Measurements from ENCODE around the gene COBLL1. TPM values are rescaled to one million over a fixed set of nuclear protein-coding genes. Genes with fewer than 3 reads are reported as not detected.
"Not testable (repeated sequence)": the region's sequence is repeated elsewhere in the genome, so short reads cannot be mapped to it uniquely, and the experiment has no call there.

Gene COBLL1
- total RNA-seq, 1 donor from 2014 or later: 28.2 TPM

DNA sequence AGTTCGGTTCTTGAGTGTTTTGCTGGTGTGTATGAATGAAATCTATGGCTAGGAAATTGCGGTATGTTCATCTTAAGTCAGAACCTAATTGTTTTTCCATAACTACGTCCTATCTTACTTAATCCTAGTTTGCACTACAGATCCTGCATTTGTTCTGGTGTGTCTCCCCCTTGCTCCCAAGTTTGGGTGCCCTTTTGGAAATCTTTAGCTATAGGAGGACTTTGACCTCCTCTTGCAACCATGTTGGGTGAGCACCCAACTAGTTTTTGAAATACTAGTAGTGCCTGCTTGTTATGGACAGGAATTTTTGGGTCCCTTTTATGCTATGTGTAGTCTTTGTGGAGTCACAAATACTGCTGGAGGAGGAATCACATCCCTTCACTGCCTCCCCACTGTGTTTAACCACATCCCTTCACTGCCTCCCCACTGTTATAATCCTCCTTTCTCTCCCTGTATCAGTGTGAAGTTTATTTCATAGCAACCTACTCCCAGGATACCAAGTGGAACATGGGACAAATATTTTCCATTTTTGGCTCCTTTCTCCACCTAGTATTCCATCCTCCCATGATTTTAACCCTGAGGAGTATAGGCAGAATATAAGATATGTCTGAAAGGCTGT lies 26.3 kb upstream of the COBLL1 start:
- no peak overlapping the region for H3K4me3 Mint-ChIP-seq
- TF ChIP-seq, protein P1, sequence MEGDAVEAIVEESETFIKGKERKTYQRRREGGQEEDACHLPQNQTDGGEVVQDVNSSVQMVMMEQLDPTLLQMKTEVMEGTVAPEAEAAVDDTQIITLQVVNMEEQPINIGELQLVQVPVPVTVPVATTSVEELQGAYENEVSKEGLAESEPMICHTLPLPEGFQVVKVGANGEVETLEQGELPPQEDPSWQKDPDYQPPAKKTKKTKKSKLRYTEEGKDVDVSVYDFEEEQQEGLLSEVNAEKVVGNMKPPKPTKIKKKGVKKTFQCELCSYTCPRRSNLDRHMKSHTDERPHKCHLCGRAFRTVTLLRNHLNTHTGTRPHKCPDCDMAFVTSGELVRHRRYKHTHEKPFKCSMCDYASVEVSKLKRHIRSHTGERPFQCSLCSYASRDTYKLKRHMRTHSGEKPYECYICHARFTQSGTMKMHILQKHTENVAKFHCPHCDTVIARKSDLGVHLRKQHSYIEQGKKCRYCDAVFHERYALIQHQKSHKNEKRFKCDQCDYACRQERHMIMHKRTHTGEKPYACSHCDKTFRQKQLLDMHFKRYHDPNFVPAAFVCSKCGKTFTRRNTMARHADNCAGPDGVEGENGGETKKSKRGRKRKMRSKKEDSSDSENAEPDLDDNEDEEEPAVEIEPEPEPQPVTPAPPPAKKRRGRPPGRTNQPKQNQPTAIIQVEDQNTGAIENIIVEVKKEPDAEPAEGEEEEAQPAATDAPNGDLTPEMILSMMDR (conservative IDR thresholded peaks at IDR 0.05): no peak

GRCh38 chr2:164866381-164866780 lies 24.8 kb upstream of the COBLL1 start:
- not testable (repeated sequence) for H3K27ac Mint-ChIP-seq; H3K36me3 Mint-ChIP-seq; H3K27me3 Mint-ChIP-seq; H3K4me3 Mint-ChIP-seq; H3K9me3 Mint-ChIP-seq; H3K4me1 Mint-ChIP-seq (ENCODE audit: unreplicated experiment); DNase-seq (ENCODE audit: extremely low spot score, unreplicated experiment)

More for the DNA sequence above, 26.3 kb upstream of the COBLL1 start:
- H3K9me3 Mint-ChIP-seq: no peaks in the 10 kb centered on the region
- H3K27me3 Mint-ChIP-seq: no peaks in the 10 kb centered on the region
- DNase-seq (ENCODE audit: extremely low spot score, unreplicated experiment): no peak
- no peak overlapping the region for H3K27ac Mint-ChIP-seq
- H3K36me3 Mint-ChIP-seq: no peaks in the 10 kb centered on the region
- peaks cover 8% of the 10 kb centered on the region for H3K4me1 Mint-ChIP-seq (ENCODE audit: unreplicated experiment)

GRCh38 chr2:164860694-164861042 lies 19.0 kb upstream of the COBLL1 start:
- TF ChIP-seq, protein P1 (conservative IDR thresholded peaks at IDR 0.05): no peak
- H3K36me3 Mint-ChIP-seq: peaks cover 3% of the 10 kb centered on the region
- DNase-seq (ENCODE audit: extremely low spot score, unreplicated experiment): no peak
- no peak overlapping the region for H3K27ac Mint-ChIP-seq
- no peak overlapping the region for H3K4me3 Mint-ChIP-seq
- H3K27me3 Mint-ChIP-seq: no peaks in the 10 kb centered on the region
- H3K9me3 Mint-ChIP-seq: peaks cover 7% of the 10 kb centered on the region
- no peaks in the 10 kb centered on the region for H3K4me1 Mint-ChIP-seq (ENCODE audit: unreplicated experiment)

GRCh38 chr2:164859906-164860693 lies 18.5 kb upstream of the COBLL1 start:
- not testable (repeated sequence) for DNase-seq (ENCODE audit: extremely low spot score, unreplicated experiment); H3K36me3 Mint-ChIP-seq; H3K9me3 Mint-ChIP-seq; H3K4me1 Mint-ChIP-seq (ENCODE audit: unreplicated experiment); H3K27me3 Mint-ChIP-seq; H3K27ac Mint-ChIP-seq; H3K4me3 Mint-ChIP-seq

DNA sequence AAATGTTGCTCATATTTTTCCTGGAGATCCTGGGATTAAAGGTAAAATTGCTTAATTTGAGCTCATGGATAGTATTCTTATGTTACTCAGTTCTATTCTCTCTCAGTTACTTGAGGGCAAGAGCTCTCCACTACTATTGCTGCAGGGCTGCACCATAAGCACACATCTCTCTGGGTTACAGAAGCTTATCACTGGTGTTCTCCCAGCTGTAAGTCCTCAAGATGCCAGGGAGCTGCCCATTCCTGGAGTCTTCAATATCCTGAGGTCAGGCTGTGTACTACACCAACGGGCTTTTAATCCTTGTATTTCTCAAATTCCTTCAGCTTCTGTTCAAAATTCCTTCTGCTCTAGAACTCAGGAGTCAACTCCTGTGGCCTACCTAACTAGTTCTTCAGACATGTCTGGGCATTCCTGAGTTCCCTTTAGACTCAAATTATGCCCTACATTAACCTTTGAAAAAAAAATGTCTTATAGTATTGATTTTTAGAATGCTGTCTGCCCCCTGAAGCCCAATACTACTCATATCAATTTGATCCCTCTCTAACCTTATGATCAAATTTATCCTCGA lies 17.7 kb upstream of the COBLL1 start:
- peaks cover 3% of the 10 kb centered on the region for H3K36me3 Mint-ChIP-seq
- H3K4me3 Mint-ChIP-seq: no peak overlapping the region
- peaks cover 7% of the 10 kb centered on the region for H3K9me3 Mint-ChIP-seq
- H3K27ac Mint-ChIP-seq: no peak overlapping the region
- H3K27me3 Mint-ChIP-seq: no peaks in the 10 kb centered on the region
- TF ChIP-seq, protein P1 (conservative IDR thresholded peaks at IDR 0.05): no peak
- DNase-seq (ENCODE audit: extremely low spot score, unreplicated experiment): no peak
- H3K4me1 Mint-ChIP-seq (ENCODE audit: unreplicated experiment): no peaks in the 10 kb centered on the region

GRCh38 chr2:164852086-164852485 lies 10.5 kb upstream of the COBLL1 start:
- H3K4me3 Mint-ChIP-seq: no peak overlapping the region
- no peaks in the 10 kb centered on the region for H3K36me3 Mint-ChIP-seq
- no peaks in the 10 kb centered on the region for H3K9me3 Mint-ChIP-seq
- H3K27me3 Mint-ChIP-seq: no peaks in the 10 kb centered on the region
- no peak overlapping the region for H3K27ac Mint-ChIP-seq
- TF ChIP-seq, protein P1 (conservative IDR thresholded peaks at IDR 0.05): no peak
- no peak for DNase-seq (ENCODE audit: extremely low spot score, unreplicated experiment)
- H3K4me1 Mint-ChIP-seq (ENCODE audit: unreplicated experiment): peaks cover 6% of the 10 kb centered on the region
